ENCODE data around the gene WDR70. TPM values are rescaled to one million over a fixed set of nuclear protein-coding genes. Genes with fewer than 3 reads are reported as not detected.

WDR70 gene
- total and polyA plus RNA-seq, 2 donors (not counting 1 experiment from before 2014, with no cell fraction given): 31.4 to 34.0 TPM

GRCh38 chr5:37716405-37716804 is 337.3 kb downstream of the WDR70 start:
- no peak overlapping the region for H3K4me2 ChIP-seq (ENCODE audit: extremely low read depth, insufficient read depth, low read length)
- H3K9ac ChIP-seq (ENCODE audit: insufficient read depth, low read length): no peak overlapping the region
- peaks cover 4% of the 10 kb centered on the region for H3K4me1 ChIP-seq (ENCODE audit: control insufficient read depth, extremely low read depth, insufficient read depth, low read length)
- no peak overlapping the region for H2AFZ ChIP-seq (ENCODE audit: low read length)
- H3K9me3 ChIP-seq (ENCODE audit: control insufficient read depth, insufficient read depth, low read depth, low read length): no peaks in the 10 kb centered on the region
- no peaks in the 10 kb centered on the region for H3K27me3 ChIP-seq (ENCODE audit: control insufficient read depth, insufficient read depth, low read length)
- no peak for TF ChIP-seq EZH2 (IDR thresholded peaks at IDR 0.05; ENCODE audit: low read length, missing control alignments)
- TF ChIP-seq, protein P1, sequence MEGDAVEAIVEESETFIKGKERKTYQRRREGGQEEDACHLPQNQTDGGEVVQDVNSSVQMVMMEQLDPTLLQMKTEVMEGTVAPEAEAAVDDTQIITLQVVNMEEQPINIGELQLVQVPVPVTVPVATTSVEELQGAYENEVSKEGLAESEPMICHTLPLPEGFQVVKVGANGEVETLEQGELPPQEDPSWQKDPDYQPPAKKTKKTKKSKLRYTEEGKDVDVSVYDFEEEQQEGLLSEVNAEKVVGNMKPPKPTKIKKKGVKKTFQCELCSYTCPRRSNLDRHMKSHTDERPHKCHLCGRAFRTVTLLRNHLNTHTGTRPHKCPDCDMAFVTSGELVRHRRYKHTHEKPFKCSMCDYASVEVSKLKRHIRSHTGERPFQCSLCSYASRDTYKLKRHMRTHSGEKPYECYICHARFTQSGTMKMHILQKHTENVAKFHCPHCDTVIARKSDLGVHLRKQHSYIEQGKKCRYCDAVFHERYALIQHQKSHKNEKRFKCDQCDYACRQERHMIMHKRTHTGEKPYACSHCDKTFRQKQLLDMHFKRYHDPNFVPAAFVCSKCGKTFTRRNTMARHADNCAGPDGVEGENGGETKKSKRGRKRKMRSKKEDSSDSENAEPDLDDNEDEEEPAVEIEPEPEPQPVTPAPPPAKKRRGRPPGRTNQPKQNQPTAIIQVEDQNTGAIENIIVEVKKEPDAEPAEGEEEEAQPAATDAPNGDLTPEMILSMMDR (conservative IDR thresholded peaks at IDR 0.05 in 1 of 2, IDR thresholded peaks at IDR 0.05 in 1 of 2; ENCODE audit: low read depth in 1 of 2, low read length in 2 of 2): no peak
- H3K27ac ChIP-seq (ENCODE audit: insufficient read depth, low read length): no peak overlapping the region
- no peaks in the 10 kb centered on the region for H3K79me2 ChIP-seq (ENCODE audit: control insufficient read depth, insufficient read depth, low read length)
- H4K20me1 ChIP-seq (ENCODE audit: control insufficient read depth, extremely low read depth, insufficient read depth, low read length): no peaks in the 10 kb centered on the region
- H3K36me3 ChIP-seq (ENCODE audit: control insufficient read depth, insufficient read depth, low read length): no peaks in the 10 kb centered on the region
- H3K4me3 ChIP-seq (replicated peaks in 1 of 4; ENCODE audit: control extremely low read depth in 1 of 4, insufficient read depth in 1 of 4, low read depth in 3 of 4, low read length in 4 of 4): no peak overlapping the region
- no peak for DNase-seq (ENCODE audit: low read depth in 2 of 2)

GRCh38 chr5:37717276-37717612 is 338.1 kb downstream of the WDR70 start:
- no peak overlapping the region for H2AFZ ChIP-seq (ENCODE audit: low read length)
- peaks cover 5% of the 10 kb centered on the region for H3K4me1 ChIP-seq (ENCODE audit: control insufficient read depth, extremely low read depth, insufficient read depth, low read length)
- H3K27me3 ChIP-seq (ENCODE audit: control insufficient read depth, insufficient read depth, low read length): no peaks in the 10 kb centered on the region
- H3K4me3 ChIP-seq (replicated peaks in 1 of 4; ENCODE audit: control extremely low read depth in 1 of 4, insufficient read depth in 1 of 4, low read depth in 3 of 4, low read length in 4 of 4): no peak overlapping the region
- H3K4me2 ChIP-seq (ENCODE audit: extremely low read depth, insufficient read depth, low read length): peak overlapping the region; percentile 20
- no peaks in the 10 kb centered on the region for H4K20me1 ChIP-seq (ENCODE audit: control insufficient read depth, extremely low read depth, insufficient read depth, low read length)
- H3K36me3 ChIP-seq (ENCODE audit: control insufficient read depth, insufficient read depth, low read length): no peaks in the 10 kb centered on the region
- H3K79me2 ChIP-seq (ENCODE audit: control insufficient read depth, insufficient read depth, low read length): no peaks in the 10 kb centered on the region
- no peaks in the 10 kb centered on the region for H3K9me3 ChIP-seq (ENCODE audit: control insufficient read depth, insufficient read depth, low read depth, low read length)
- no peak overlapping the region for H3K27ac ChIP-seq (ENCODE audit: insufficient read depth, low read length)
- H3K9ac ChIP-seq (ENCODE audit: insufficient read depth, low read length): no peak overlapping the region
- TF ChIP-seq EZH2 (IDR thresholded peaks at IDR 0.05; ENCODE audit: low read length, missing control alignments): no peak
- TF ChIP-seq, protein P1 (conservative IDR thresholded peaks at IDR 0.05 in 1 of 2, IDR thresholded peaks at IDR 0.05 in 1 of 2; ENCODE audit: low read depth in 1 of 2, low read length in 2 of 2): no peak
- no peak for DNase-seq (ENCODE audit: low read depth in 2 of 2)

GRCh38 chr5:37717613-37718431 is 338.7 kb downstream of the WDR70 start:
- no peak overlapping the region for H3K27ac ChIP-seq (ENCODE audit: insufficient read depth, low read length)
- H3K4me3 ChIP-seq (replicated peaks in 1 of 4; ENCODE audit: control extremely low read depth in 1 of 4, insufficient read depth in 1 of 4, low read depth in 3 of 4, low read length in 4 of 4): no peak overlapping the region
- peak; percentile 92 to 93 for DNase-seq (ENCODE audit: low read depth in 2 of 2)
- H3K4me1 ChIP-seq (ENCODE audit: control insufficient read depth, extremely low read depth, insufficient read depth, low read length): peaks cover 9% of the 10 kb centered on the region
- H3K4me2 ChIP-seq (ENCODE audit: extremely low read depth, insufficient read depth, low read length): peak overlapping the region; percentile 66
- H3K27me3 ChIP-seq (ENCODE audit: control insufficient read depth, insufficient read depth, low read length): no peaks in the 10 kb centered on the region
- no peak overlapping the region for H3K9ac ChIP-seq (ENCODE audit: insufficient read depth, low read length)
- no peaks in the 10 kb centered on the region for H3K36me3 ChIP-seq (ENCODE audit: control insufficient read depth, insufficient read depth, low read length)
- no peak for TF ChIP-seq EZH2 (IDR thresholded peaks at IDR 0.05; ENCODE audit: low read length, missing control alignments)
- H3K79me2 ChIP-seq (ENCODE audit: control insufficient read depth, insufficient read depth, low read length): no peaks in the 10 kb centered on the region
- no peaks in the 10 kb centered on the region for H4K20me1 ChIP-seq (ENCODE audit: control insufficient read depth, extremely low read depth, insufficient read depth, low read length)
- no peak overlapping the region for H2AFZ ChIP-seq (ENCODE audit: low read length)
- no peaks in the 10 kb centered on the region for H3K9me3 ChIP-seq (ENCODE audit: control insufficient read depth, insufficient read depth, low read depth, low read length)

Measured in fibroblast of lung (primary cell).